Keratinocyte (primary cell): ENCODE results near the gene PTGS2. TPM values are rescaled to one million over a fixed set of nuclear protein-coding genes. Genes with fewer than 3 reads are reported as not detected.

ENCODE experiments used
- DNase-seq: peaks from one replicate; pipeline ENCODE4 v3.0.0-alpha.2; 2011; ENCODE audit warnings: low read depth, missing footprints, low spot score
- FAIRE-seq: peaks from 2 replicates; lab custom pipeline; 2011; peaks lifted over from hg19 to GRCh38; lab: Jason Lieb, UNC
- H2AFZ ChIP-seq: 2 replicates; pipeline ENCODE4 v1.6.0; 2012; ENCODE audit warnings: low read length, control low read depth, inconsistent platforms; ENCODE audit not compliant: control insufficient read depth
- H3K27ac ChIP-seq: 2 replicates; pipeline ENCODE4 v1.5.1; 2011; ENCODE audit warnings: low read length; ENCODE audit not compliant: control insufficient read depth, insufficient read depth
- H3K27me3 ChIP-seq: 3 replicates; pipeline ENCODE4 v1.6.0; 2011; ENCODE audit warnings: low read length; ENCODE audit not compliant: control insufficient read depth, insufficient read depth; ENCODE audit errors: extremely low read depth
- H3K36me3 ChIP-seq, 2 experiments: 2 replicates in 1 of 2; 3 replicates in 1 of 2; pipeline ENCODE4 v1.5.1; 2011; ENCODE audit warnings: low read length in 2 of 2, mild to moderate bottlenecking in 1 of 2; ENCODE audit not compliant: control insufficient read depth in 2 of 2, insufficient read depth in 2 of 2; ENCODE audit errors: extremely low read depth in 1 of 2
- H3K4me1 ChIP-seq: 3 replicates; pipeline ENCODE4 v1.5.1; 2011; ENCODE audit warnings: low read length; ENCODE audit not compliant: control insufficient read depth, insufficient read depth; ENCODE audit errors: extremely low read depth
- H3K4me2 ChIP-seq: 3 replicates; pipeline ENCODE4 v1.6.0; 2011; ENCODE audit warnings: low read depth, low read length; ENCODE audit not compliant: control insufficient read depth, insufficient read depth; ENCODE audit errors: extremely low read depth
- H3K4me3 ChIP-seq, 3 experiments: fragments of 200-600 bp in 1 of 3; sonication (generic) in 1 of 3; 2 replicates in 2 of 3; 3 replicates in 1 of 3; pipeline ENCODE4 v1.5.1; 2011 to 2016; ENCODE audit warnings: low read length in 3 of 3, mild to moderate bottlenecking in 3 of 3, control low read depth in 2 of 3, inconsistent platforms in 1 of 3, low read depth in 1 of 3, mixed read lengths in 1 of 3, mixed run types in 1 of 3, moderate library complexity in 1 of 3; ENCODE audit not compliant: control insufficient read depth in 2 of 3, insufficient read depth in 2 of 3; ENCODE audit errors: extremely low read depth in 1 of 3
- H3K79me2 ChIP-seq: 2 replicates; pipeline ENCODE4 v1.6.0; 2012; ENCODE audit warnings: low read length; ENCODE audit not compliant: control insufficient read depth, insufficient read depth
- H3K9ac ChIP-seq: 3 replicates; pipeline ENCODE4 v1.6.0; 2011; ENCODE audit warnings: low read length; ENCODE audit not compliant: control insufficient read depth, insufficient read depth; ENCODE audit errors: extremely low read depth
- H3K9me1 ChIP-seq: 3 replicates; pipeline ENCODE4 v1.6.0; 2011; ENCODE audit warnings: low read length; ENCODE audit not compliant: control insufficient read depth, insufficient read depth; ENCODE audit errors: extremely low read depth
- H3K9me3 ChIP-seq: 2 replicates; pipeline ENCODE4 v1.5.1; 2012; ENCODE audit warnings: low read depth, low read length; ENCODE audit not compliant: control insufficient read depth
- H4K20me1 ChIP-seq: 3 replicates; pipeline ENCODE4 v1.6.0; 2011; ENCODE audit warnings: low read length; ENCODE audit not compliant: control insufficient read depth, insufficient read depth; ENCODE audit errors: extremely low read depth
- EZH2 ChIP-seq: IDR thresholded peaks from one replicate; pipeline ENCODE4 v1.6.1; 2012; ENCODE audit warnings: inconsistent platforms, mild to moderate bottlenecking, low read length, moderate library complexity
- dilution Hi-C: fragments of 300-500 bp; cut with MboI; formaldehyde crosslinking; loops from one replicate; pipeline ENCODE4 v1.7.0; 2020; ENCODE audit warnings: low sequenced_read_pairs; ENCODE audit not compliant: extremely low pct_ligation_motif_present
- polyA plus RNA-seq, 5 experiments: library from polyadenylated mRNA; depleted of rRNA in 3 of 5; stranded (reverse) in 3 of 5; stranded (forward) in 1 of 5; unstranded in 1 of 5; fragments of >200 nt; gene quantifications; 1 replicate in 1 of 5; 2 replicates in 3 of 5; 3 replicates in 1 of 5; pipeline versions ENCODE4 v1.2.1 to v1.2.3, GENCODE V29; 2011 to 2012; ENCODE audit warnings: missing spikeins in 2 of 5, low read depth in 1 of 5, low replicate concordance in 1 of 5
- TF ChIP-seq, protein P1 (sequence below), 3 experiments: IDR thresholded peaks in 1 of 3; conservative IDR thresholded peaks in 1 of 3; optimal IDR thresholded peaks in 1 of 3; 2 replicates in 2 of 3; 3 replicates in 1 of 3; pipeline versions ENCODE3 to v1.5.1; 2011; ENCODE audit warnings: low read length in 3 of 3, mild to moderate bottlenecking in 3 of 3, moderate library complexity in 2 of 3, control low read depth in 1 of 3, inconsistent platforms in 1 of 3; ENCODE audit not compliant: insufficient read depth in 2 of 3; ENCODE audit errors: extremely low read depth in 1 of 3

PTGS2 gene
- polyA plus RNA-seq, 1 donor (not counting 4 experiments of a cell fraction or from before 2014, with no cell fraction given) = 117 TPM

DNA sequence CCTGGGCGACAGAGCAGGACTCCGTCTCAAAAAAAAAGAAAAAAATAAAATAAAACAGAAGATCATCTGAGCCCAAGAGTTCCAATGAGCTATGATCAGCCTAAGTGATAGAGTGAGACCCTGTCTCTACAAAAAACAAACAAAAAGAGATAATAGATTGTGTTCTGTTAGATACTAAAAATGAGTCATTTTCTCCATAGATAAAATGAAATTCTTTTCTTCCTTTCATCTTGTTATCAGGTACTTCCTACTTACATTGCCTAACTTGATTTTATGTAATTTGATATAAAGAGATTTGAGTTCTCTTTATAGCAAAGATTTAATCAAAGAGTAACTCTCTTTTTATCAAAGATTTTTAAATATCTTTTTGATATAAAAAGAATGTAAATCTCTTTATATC lies 19.3 kb upstream of the PTGS2 start:
- H3K4me1 ChIP-seq = no peaks in the 10 kb centered on the region
- no peak overlapping the region for H2AFZ ChIP-seq
- no peaks in the 10 kb centered on the region for H4K20me1 ChIP-seq
- no peak for FAIRE-seq
- H3K27ac ChIP-seq = no peak overlapping the region
- no peak for TF ChIP-seq EZH2
- TF ChIP-seq, protein P1, sequence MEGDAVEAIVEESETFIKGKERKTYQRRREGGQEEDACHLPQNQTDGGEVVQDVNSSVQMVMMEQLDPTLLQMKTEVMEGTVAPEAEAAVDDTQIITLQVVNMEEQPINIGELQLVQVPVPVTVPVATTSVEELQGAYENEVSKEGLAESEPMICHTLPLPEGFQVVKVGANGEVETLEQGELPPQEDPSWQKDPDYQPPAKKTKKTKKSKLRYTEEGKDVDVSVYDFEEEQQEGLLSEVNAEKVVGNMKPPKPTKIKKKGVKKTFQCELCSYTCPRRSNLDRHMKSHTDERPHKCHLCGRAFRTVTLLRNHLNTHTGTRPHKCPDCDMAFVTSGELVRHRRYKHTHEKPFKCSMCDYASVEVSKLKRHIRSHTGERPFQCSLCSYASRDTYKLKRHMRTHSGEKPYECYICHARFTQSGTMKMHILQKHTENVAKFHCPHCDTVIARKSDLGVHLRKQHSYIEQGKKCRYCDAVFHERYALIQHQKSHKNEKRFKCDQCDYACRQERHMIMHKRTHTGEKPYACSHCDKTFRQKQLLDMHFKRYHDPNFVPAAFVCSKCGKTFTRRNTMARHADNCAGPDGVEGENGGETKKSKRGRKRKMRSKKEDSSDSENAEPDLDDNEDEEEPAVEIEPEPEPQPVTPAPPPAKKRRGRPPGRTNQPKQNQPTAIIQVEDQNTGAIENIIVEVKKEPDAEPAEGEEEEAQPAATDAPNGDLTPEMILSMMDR (optimal IDR thresholded peaks at IDR 0.05 in 1 of 3, IDR thresholded peaks at IDR 0.05 in 1 of 3, conservative IDR thresholded peaks at IDR 0.05 in 1 of 3; ENCODE audit: extremely low read depth in 1 of 3, insufficient read depth in 2 of 3, low read length in 3 of 3) = no peak
- H3K9ac ChIP-seq = no peak overlapping the region
- no peak for DNase-seq
- no peak overlapping the region for H3K4me3 ChIP-seq
- no peak overlapping the region for H3K4me2 ChIP-seq
- no peaks in the 10 kb centered on the region for H3K36me3 ChIP-seq
- no peaks in the 10 kb centered on the region for H3K79me2 ChIP-seq
- dilution Hi-C loops = no loop called here
- H3K9me1 ChIP-seq = no peaks in the 10 kb centered on the region
- H3K27me3 ChIP-seq = no peaks in the 10 kb centered on the region
- no peaks in the 10 kb centered on the region for H3K9me3 ChIP-seq

DNA sequence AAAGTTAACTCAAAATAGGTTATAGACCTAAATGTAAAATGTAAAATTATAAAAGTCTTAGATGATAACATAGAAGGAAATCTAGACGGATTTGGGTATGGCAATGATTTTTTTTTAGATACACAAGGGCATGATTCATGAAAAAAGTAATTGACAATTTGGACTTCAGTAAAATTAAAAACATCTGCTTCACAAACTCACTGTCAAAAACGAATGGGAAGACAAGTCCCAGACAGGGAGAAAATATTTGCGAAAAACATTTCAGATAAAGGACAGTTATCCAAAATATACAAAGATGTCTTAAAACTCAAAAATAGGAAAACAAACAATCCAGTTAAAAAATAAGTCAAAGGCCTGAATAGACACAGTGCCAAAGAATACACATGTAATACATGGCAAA lies 9.7 kb upstream of the PTGS2 start:
- FAIRE-seq (no peak), DNase-seq (no peak)
- Histone ChIP-seq H3K9me1 (no peaks in the 10 kb centered on the region), H3K9ac (no peak overlapping the region), H3K4me3 (no peak overlapping the region), H2AFZ (no peak overlapping the region), H3K9me3 (no peaks in the 10 kb centered on the region), H4K20me1 (no peaks in the 10 kb centered on the region), H3K4me1 (no peaks in the 10 kb centered on the region), H3K27ac (no peak overlapping the region), H3K79me2 (no peaks in the 10 kb centered on the region), H3K27me3 (no peaks in the 10 kb centered on the region), H3K36me3 (no peaks in the 10 kb centered on the region), H3K4me2 (no peak overlapping the region)
- dilution Hi-C loops = no loop called here
- TF ChIP-seq, protein P1 (optimal IDR thresholded peaks at IDR 0.05 in 1 of 3, IDR thresholded peaks at IDR 0.05 in 1 of 3, conservative IDR thresholded peaks at IDR 0.05 in 1 of 3; ENCODE audit: extremely low read depth in 1 of 3, insufficient read depth in 2 of 3, low read length in 3 of 3) = no peak
- TF ChIP-seq EZH2 = no peak
